SIG-M5 (cell line): ENCODE measurements around the gene ARL5C.

Source experiments
- DNase-seq: peaks from one replicate; lab custom pipeline; 2025; lab: John Stamatoyannopoulos, UW

Gene ARL5C

GRCh38 chr17:39167476-39167875 lies 1.5 kb upstream of the ARL5C start:
- peak; percentile 86 for DNase-seq

GRCh38 chr17:39166437-39167335 lies 725 bp upstream of the ARL5C start:
- DNase-seq: no peak

- no peak for DNase-seq
Measured at GRCh38 chr17:39165178-39165840, 652 bp downstream of the ARL5C start.

- peak; percentile 34 for DNase-seq
Measured at GRCh38 chr17:39164675-39165143, 1.3 kb downstream of the ARL5C start.

- no peak for DNase-seq
Measured at GRCh38 chr17:39161962-39162361, 4.0 kb downstream of the ARL5C start.

- DNase-seq: no peak
Measured at GRCh38 chr17:39158623-39159022, 7.3 kb downstream of the ARL5C start.

- no peak for DNase-seq
Measured at GRCh38 chr17:39156491-39156890, 9.5 kb downstream of the ARL5C start.

GRCh38 chr17:39155654-39156053 lies 10.3 kb downstream of the ARL5C start:
- DNase-seq: no peak

- peak; percentile 62 for DNase-seq
Measured at GRCh38 chr17:39153599-39154051, 12.3 kb downstream of the ARL5C start.

- DNase-seq: no peak
Measured at GRCh38 chr17:39151943-39152818, 13.8 kb downstream of the ARL5C start.

GRCh38 chr17:39151150-39151942 lies 14.6 kb downstream of the ARL5C start, which contains the start of gene PLXDC1:
TSS of gene PLXDC1 (minus strand) at chr17:39151637. CDS start at chr17:39151437, 200 bp downstream.
- DNase-seq: no peak

- no peak for DNase-seq
Measured at GRCh38 chr17:39150795-39151149, 15.2 kb downstream of the ARL5C start.

- DNase-seq: no peak
Measured at GRCh38 chr17:39150104-39150634, 15.8 kb downstream of the ARL5C start.

GRCh38 chr17:39147221-39148185 lies 18.5 kb downstream of the ARL5C start:
- no peak for DNase-seq

GRCh38 chr17:39146273-39146672 lies 19.7 kb downstream of the ARL5C start:
- DNase-seq: no peak

- no peak for DNase-seq
Measured at GRCh38 chr17:39145143-39145542, 20.8 kb downstream of the ARL5C start.

- DNase-seq: no peak
Measured at GRCh38 chr17:39144416-39144840, 21.5 kb downstream of the ARL5C start.

- no peak for DNase-seq
Measured at GRCh38 chr17:39143552-39144093, 22.3 kb downstream of the ARL5C start.

GRCh38 chr17:39141915-39142664 lies 23.9 kb downstream of the ARL5C start:
- no peak for DNase-seq
